Subcutaneous abdominal adipose tissue (tissue), 5 donors: ENCODE data around the gene FHOD3.

Source experiments
- H3K27ac ChIP-seq: one replicate; pipeline ENCODE4 v1.7.0; 2013; ENCODE audit warnings: low read depth, mild to moderate bottlenecking, inconsistent platforms, low read length, moderate library complexity
- H3K27me3 ChIP-seq, 5 donors: one replicate each; pipeline ENCODE4 v1.7.0; 2013; ENCODE audit warnings: low read length in 5 of 5, inconsistent platforms in 1 of 5; ENCODE audit not compliant: control insufficient read depth in 5 of 5, insufficient read depth in 4 of 5
- H3K36me3 ChIP-seq, 5 donors: one replicate each; pipeline ENCODE4 v1.7.0; 2013; ENCODE audit warnings: low read length in 5 of 5; ENCODE audit not compliant: control insufficient read depth in 5 of 5, insufficient read depth in 5 of 5
- H3K4me1 ChIP-seq, 5 donors: one replicate each; pipeline ENCODE4 v1.7.0; 2013; ENCODE audit warnings: low read length in 5 of 5, mild to moderate bottlenecking in 3 of 5, moderate library complexity in 1 of 5; ENCODE audit not compliant: control insufficient read depth in 5 of 5, insufficient read depth in 5 of 5
- H3K4me3 ChIP-seq, 5 donors: one replicate each; pipeline ENCODE4 v1.7.0; 2013; ENCODE audit warnings: low read length in 5 of 5, low read depth in 1 of 5
- H3K9ac ChIP-seq, 5 donors: one replicate each; pipeline ENCODE4 v1.7.0; 2013; ENCODE audit warnings: low read length in 5 of 5, mild to moderate bottlenecking in 4 of 5, moderate library complexity in 3 of 5
- H3K9me3 ChIP-seq, 5 donors: one replicate each; pipeline ENCODE4 v1.7.0; 2013; ENCODE audit warnings: low read length in 5 of 5; ENCODE audit not compliant: control insufficient read depth in 5 of 5
- donor health status: healthy.
- donor health status: healthy.
- donor health status: healthy.
- donor health status: healthy.
- donor health status: healthy.

Gene FHOD3

DNA sequence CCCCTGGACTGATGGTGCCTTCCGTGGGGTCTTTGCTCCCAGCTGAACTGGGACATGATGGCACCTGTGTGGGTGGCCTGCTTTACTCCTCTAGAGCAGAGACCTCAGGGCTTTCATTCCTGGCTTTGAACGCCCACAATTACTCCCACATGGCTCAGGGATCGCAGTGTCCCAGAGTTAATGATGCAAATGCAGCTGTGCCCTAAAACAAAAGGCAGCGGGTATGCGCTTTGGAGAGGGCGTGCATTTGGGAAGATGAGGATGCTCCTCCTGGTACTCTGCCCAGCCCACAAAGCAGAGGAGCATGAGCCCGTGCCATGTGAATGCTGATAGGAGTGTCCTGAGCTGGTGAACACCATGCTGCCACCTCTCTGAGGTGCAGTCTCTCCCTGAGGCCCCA is 173.4 kb downstream of the FHOD3 start:
- Histone ChIP-seq H3K4me3 (no peak overlapping the region), H3K27me3 (peaks cover 0 to 4% (median 0%) of the 10 kb centered on the region in 5 donors), H3K4me1 (no peaks in the 10 kb centered on the region), H3K9me3 (no peaks in the 10 kb centered on the region), H3K36me3 (no peaks in the 10 kb centered on the region), H3K9ac (no peak overlapping the region), H3K27ac (no peak overlapping the region)

DNA sequence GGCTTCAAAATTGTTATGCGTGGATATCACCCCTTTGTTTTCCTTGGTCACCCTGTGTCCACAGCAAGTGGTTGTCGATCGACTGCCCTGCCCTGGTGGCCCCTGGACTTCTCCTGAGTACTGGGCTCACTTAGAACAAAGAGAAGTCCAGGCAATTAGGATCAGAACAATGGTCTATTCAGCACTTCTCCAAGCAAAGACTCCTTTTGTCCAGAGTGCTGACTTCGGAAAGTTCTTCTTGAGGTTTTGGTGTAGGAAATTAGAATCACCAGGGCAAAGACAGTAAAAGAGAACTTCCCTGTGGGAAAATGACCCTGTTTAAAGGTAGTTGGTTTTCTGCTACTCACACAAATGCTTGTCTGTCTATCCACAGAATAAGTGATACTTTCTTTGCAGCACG is 173.9 kb downstream of the FHOD3 start:
- Histone ChIP-seq H3K4me3 (no peak overlapping the region), H3K36me3 (no peaks in the 10 kb centered on the region), H3K27me3 (peaks cover 0 to 4% (median 0%) of the 10 kb centered on the region in 5 donors), H3K9ac (no peak overlapping the region), H3K27ac (no peak overlapping the region), H3K4me1 (no peaks in the 10 kb centered on the region), H3K9me3 (no peaks in the 10 kb centered on the region)

- no peaks in the 10 kb centered on the region for H3K27me3 ChIP-seq
- H3K9ac ChIP-seq = no peak overlapping the region
- H3K9me3 ChIP-seq = no peaks in the 10 kb centered on the region
- H3K27ac ChIP-seq = no peak overlapping the region
- no peaks in the 10 kb centered on the region for H3K36me3 ChIP-seq
- no peak overlapping the region for H3K4me3 ChIP-seq
- H3K4me1 ChIP-seq = no peaks in the 10 kb centered on the region
These were observed 178.9 kb downstream of the FHOD3 start for GRCh38 chr18:36476433-36476832.

DNA sequence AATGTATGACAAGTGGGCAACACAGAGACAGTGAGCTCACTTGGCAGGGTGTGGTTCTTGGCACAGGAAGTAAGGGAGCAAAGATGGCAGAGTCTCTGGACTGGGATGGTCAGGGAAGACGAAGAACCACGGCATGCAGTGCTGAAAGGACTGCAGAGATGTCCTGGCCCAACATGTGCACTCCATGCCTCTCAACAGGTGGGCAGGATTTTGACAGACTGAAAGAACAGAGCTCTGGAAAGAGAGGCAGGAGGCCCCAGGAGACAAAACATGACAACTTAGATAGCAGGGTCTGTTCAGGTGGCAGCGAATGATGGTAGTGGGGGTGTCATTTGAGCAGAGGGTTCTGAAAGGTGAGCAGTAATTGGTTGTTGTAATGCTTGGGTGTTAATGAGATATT is 180.3 kb downstream of the FHOD3 start:
- H3K27ac ChIP-seq = no peak overlapping the region

DNA sequence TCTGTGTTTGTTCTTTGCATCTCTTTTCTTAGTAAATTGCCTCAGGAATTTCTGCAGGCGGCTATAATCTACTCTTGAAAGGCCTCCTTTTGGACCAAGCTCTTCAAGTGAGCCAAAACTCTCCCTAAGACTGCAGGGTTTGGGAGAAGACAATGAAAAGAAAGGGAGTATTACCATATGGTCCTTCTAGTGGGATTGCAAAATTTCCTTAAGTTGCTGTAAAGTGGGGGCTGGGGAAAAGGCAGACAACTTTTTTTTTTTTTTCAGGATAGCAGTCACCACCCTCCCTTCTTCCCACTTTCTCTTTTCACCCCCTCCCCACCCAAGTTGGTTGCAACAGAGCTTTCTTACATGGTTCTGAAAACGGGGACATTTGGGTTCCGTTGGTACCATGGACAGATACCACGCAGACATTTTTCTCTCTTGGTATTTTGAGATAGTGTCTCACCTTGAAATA is 183.7 kb downstream of the FHOD3 start:
- H3K4me1 ChIP-seq = no peaks in the 10 kb centered on the region
- H3K36me3 ChIP-seq = no peaks in the 10 kb centered on the region
- no peaks in the 10 kb centered on the region for H3K27me3 ChIP-seq
- H3K9me3 ChIP-seq = no peaks in the 10 kb centered on the region
- H3K4me3 ChIP-seq = no peak overlapping the region
- no peak overlapping the region for H3K27ac ChIP-seq
- H3K9ac ChIP-seq = no peak overlapping the region

More for the DNA sequence above, 180.3 kb downstream of the FHOD3 start:
- H3K27me3 ChIP-seq = no peaks in the 10 kb centered on the region
- H3K4me3 ChIP-seq = no peak overlapping the region
- H3K36me3 ChIP-seq = no peaks in the 10 kb centered on the region
- no peak overlapping the region for H3K9ac ChIP-seq
- H3K4me1 ChIP-seq = no peaks in the 10 kb centered on the region
- no peaks in the 10 kb centered on the region for H3K9me3 ChIP-seq

DNA sequence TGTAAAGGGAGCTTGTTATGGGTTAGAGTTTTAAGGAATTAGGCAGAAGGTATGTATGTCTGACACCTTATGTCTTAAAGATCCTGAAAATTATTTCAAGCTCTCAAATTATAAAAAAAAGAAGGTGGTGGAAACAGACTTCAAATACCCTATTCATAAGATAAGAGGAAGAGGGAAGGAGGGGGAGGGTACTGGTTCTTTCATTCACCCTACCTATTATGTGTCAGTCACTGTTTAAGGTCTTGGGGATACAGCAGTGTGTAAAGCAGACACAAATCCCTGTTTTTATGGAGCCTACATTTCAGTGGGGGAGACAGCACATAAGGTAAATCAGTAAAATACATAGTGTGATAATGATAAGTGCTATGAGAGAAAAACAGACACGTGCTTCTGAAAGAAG is 184.4 kb downstream of the FHOD3 start:
- Histone ChIP-seq H3K9ac (no peak overlapping the region), H3K36me3 (no peaks in the 10 kb centered on the region), H3K4me1 (no peaks in the 10 kb centered on the region), H3K4me3 (no peak overlapping the region), H3K9me3 (no peaks in the 10 kb centered on the region), H3K27ac (no peak overlapping the region), H3K27me3 (no peaks in the 10 kb centered on the region)

- Histone ChIP-seq H3K36me3 (no peaks in the 10 kb centered on the region), H3K9me3 (no peaks in the 10 kb centered on the region), H3K27me3 (no peaks in the 10 kb centered on the region), H3K4me1 (no peaks in the 10 kb centered on the region), H3K9ac (no peak overlapping the region), H3K4me3 (no peak overlapping the region), H3K27ac (no peak overlapping the region)
These were observed 187.1 kb downstream of the FHOD3 start for GRCh38 chr18:36484591-36484990.

DNA sequence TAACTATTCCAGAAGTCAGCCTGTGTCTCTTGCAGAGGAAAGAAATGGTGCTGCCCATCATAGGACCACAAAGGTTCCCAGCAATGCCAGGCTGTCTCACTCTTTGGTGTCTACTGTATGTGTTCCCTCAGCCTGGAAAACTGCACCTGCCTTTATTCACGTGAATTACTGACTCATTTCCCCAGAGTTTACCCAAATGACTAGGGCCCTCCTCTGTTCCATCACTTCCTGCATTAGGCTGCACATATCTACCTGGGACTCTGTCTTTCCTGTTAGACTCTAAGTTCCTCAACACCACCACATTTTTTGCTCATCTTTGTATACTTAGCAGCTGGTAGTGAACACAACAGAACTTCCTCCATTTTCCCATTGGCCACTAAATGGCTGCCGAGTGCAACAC is 188.3 kb downstream of the FHOD3 start:
- Histone ChIP-seq H3K27me3 (no peaks in the 10 kb centered on the region), H3K36me3 (no peaks in the 10 kb centered on the region), H3K27ac (no peak overlapping the region), H3K9me3 (no peaks in the 10 kb centered on the region), H3K9ac (no peak overlapping the region), H3K4me3 (no peak overlapping the region), H3K4me1 (no peaks in the 10 kb centered on the region)

GRCh38 chr18:36488131-36488530 is 190.6 kb downstream of the FHOD3 start:
- Histone ChIP-seq H3K4me3 (no peak overlapping the region), H3K4me1 (no peaks in the 10 kb centered on the region), H3K36me3 (no peaks in the 10 kb centered on the region), H3K9ac (no peak overlapping the region), H3K27me3 (no peaks in the 10 kb centered on the region), H3K27ac (no peak overlapping the region), H3K9me3 (no peaks in the 10 kb centered on the region)

DNA sequence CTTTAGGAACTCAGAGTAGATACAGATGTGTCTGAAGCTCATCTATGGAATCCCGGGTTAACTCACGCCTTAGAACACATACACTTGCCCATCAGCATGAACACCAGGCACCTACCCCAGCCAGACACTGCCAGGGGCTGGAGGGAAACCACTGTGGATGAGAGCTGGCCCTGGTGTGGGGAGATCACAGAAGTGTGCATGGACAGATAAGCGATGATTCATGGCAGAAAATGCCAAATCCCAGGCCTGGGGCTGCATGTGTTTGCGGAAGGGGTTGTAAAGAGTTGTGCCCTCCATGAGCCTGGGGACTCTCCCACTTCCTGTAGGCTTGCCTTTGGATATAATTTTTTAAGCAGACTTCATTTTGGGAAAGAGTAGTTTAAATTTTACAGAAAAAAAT is 193.4 kb downstream of the FHOD3 start:
- Histone ChIP-seq H3K9ac (no peak overlapping the region), H3K27me3 (peaks cover 0 to 4% (median 0%) of the 10 kb centered on the region in 5 donors), H3K4me1 (peaks cover 0 to 12% (median 3%) of the 10 kb centered on the region in 5 donors), H3K36me3 (no peaks in the 10 kb centered on the region), H3K9me3 (no peaks in the 10 kb centered on the region), H3K27ac (no peak overlapping the region), H3K4me3 (no peak overlapping the region)
